ENCODE data around the gene ODAD4. TPM values are rescaled to one million over a fixed set of nuclear protein-coding genes. Genes with fewer than 3 reads are reported as not detected.

ODAD4 gene, protein sequence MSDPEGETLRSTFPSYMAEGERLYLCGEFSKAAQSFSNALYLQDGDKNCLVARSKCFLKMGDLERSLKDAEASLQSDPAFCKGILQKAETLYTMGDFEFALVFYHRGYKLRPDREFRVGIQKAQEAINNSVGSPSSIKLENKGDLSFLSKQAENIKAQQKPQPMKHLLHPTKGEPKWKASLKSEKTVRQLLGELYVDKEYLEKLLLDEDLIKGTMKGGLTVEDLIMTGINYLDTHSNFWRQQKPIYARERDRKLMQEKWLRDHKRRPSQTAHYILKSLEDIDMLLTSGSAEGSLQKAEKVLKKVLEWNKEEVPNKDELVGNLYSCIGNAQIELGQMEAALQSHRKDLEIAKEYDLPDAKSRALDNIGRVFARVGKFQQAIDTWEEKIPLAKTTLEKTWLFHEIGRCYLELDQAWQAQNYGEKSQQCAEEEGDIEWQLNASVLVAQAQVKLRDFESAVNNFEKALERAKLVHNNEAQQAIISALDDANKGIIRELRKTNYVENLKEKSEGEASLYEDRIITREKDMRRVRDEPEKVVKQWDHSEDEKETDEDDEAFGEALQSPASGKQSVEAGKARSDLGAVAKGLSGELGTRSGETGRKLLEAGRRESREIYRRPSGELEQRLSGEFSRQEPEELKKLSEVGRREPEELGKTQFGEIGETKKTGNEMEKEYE
- 1.1 TPM for polyA plus RNA-seq (ENCODE audit: insufficient read length)

DNA sequence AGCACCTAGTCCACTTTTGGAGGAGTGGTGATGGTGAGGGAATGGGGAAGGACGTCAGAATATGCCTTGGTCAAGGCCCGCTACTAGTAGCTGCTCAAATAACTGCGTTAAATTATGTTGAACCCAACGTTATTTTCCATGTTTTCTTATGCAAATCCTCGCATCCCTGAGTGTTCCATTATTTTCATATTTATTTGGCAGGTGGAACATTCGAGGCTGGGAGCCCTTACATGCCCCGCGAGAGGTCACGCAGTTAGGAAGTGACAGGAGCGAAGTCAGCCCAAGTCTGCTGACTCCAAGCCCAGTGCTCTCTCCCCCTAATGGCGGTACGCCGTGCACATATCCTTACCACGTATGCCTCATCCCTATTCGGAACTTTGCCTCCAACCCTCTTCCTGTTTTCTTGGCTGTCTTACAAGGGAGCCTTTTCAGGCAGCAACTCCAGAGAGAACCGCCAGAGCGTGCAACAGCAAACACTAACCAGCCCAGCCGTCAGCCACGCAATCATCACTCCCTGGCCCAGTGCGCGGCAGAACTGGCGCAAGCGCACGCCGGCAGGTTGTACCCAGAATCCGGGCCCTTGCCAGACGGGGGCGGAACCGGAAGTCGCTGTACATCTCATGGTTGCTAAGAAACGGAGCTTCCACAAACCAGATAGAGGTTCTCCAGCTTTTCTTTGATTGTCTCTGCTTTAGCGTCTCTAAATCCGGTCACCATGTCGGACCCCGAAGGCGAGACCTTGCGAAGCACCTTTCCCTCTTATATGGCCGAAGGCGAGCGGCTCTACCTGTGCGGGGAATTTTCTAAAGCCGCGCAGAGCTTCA is at the start of gene ODAD4:
Gene ODAD4 (plus strand): TSS at position 609 of the 824 bp plus-strand sequence. CDS start 107 bp downstream, at position 716.
- peak; percentile 95 for DNase-seq

DNA sequence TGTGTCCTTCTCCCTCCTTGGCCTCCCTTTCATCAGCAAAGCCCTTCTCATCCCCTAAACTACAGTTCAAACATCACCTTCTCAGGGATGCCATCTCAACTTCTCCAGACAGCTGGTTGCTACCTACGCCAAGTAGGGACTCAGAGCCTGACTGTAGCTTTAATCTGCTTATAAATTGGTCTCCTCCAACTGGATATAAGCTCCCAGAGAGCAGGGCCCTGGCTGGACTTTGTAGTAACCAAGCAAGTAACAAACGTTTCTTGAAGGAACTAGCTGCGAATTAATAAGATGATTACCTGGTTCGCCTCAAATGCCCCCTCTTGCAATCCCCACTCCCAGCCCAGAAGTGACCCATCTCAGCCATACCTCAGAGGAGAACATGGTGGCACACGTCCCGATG is 47.7 kb upstream of the ODAD4 start:
- no peak for DNase-seq

GRCh38 chr17:41885733-41886132 is 44.7 kb upstream of the ODAD4 start:
- DNase-seq: peak; percentile 9

- no peak for DNase-seq
These were observed 42.0 kb upstream of the ODAD4 start for GRCh38 chr17:41888332-41888965.

DNA sequence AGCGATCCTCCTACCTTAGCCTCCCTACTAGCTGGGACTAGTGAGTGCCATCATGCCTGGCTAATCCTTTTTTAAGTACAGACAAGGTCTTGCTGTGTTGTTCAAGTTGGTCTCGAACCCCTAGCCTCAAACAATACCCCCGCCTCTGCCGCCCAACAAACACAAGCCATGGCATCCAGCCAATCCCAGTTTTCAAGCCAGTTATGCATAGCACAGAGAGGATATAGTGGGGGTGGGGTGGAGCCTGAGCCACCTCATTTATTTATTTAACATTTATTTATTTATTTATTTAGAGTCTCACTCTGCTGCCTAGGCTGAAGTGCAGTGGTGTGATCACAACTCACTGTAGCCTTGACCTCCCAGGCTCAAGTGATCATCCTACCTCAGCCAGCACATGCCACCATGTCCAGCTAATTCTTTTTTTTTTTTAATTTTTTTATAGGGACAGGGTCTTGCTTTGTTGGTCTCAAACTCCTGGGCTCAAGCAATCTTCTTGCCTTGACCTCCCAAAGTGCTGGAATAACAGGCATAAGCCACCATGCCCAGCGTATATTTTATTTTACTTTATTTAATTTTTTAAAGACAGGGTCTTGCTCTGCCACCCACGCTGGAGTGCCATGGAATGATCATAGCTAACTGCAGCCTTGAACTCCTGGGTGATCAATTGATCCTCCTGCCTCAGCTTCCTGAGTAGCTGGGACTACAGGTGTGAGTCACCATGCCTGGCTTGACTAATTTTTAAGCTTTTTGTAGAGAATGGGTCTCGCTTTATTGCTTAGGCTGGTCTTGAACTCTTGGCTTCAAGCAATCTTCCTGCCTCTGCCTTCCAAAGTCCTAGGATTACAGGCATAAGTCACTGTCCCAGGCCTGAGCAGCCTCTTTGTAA is 39.0 kb upstream of the ODAD4 start:
- DNase-seq: no peak

DNA sequence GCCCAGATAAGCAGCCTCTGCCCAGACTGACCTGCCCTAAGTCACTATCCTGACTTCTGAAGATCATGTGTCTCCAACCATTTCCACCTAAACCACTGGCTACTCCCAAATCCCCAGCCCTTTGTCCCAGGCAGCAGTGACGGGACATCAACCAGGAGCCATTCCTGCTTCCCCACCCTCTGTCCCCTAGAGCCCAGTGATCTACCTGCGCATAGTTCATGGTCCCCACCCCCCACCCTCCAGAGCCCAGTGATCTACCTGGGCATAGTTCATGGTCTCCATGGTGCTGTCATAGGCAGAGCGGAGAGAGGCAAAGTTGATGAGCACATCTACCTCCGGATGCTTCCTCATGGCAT is 38.4 kb upstream of the ODAD4 start:
- no peak for DNase-seq

DNA sequence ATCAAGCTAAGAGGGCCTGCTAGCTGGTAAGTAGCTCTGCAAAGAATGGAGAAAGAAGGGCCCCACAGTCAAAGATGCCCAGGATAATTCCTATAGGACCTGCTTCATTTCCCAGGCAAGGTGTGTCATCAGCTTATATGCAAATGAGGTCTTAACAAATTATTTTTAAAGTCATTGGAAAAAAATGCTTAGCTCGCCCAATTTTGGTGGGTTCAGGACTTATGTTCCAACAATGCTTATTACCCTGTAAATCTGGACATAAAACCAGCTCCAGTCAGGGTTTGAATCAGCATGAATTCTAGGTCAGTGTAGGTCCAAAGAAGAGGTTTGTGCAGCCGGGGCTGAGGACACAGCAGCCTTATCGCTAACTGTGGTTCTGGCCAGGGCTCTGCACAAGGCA is 37.0 kb upstream of the ODAD4 start:
- no peak for DNase-seq

GRCh38 chr17:41894791-41895331 is 35.6 kb upstream of the ODAD4 start:
- DNase-seq: no peak

DNA sequence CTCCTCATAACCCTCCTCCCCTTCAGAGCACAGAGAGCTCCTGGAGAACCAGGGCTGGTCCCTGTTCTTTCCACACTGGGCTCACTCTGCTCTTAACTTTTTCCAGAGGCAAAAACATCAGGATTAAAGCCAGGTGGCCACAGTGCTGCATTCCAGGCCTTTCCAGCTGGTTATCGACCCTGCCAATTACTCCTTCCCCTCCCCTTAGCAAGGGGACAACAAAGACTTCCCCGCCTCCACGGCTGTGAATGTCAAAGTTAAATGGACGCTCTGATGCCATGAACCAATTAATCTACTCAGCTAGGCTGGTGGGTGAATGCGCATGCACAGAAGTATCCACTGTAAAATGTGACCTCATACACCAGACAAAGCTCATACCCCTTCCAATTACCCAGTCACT is 34.8 kb upstream of the ODAD4 start:
- DNase-seq: peak; percentile 59

GRCh38 chr17:41896726-41897125 is 33.7 kb upstream of the ODAD4 start:
- DNase-seq: no peak

- DNase-seq: no peak
These were observed 28.8 kb upstream of the ODAD4 start for GRCh38 chr17:41901646-41902045.

GRCh38 chr17:41904242-41904841 is 26.1 kb upstream of the ODAD4 start:
- no peak for DNase-seq

- DNase-seq: no peak
These were observed 25.2 kb upstream of the ODAD4 start for GRCh38 chr17:41905172-41905571.

DNA sequence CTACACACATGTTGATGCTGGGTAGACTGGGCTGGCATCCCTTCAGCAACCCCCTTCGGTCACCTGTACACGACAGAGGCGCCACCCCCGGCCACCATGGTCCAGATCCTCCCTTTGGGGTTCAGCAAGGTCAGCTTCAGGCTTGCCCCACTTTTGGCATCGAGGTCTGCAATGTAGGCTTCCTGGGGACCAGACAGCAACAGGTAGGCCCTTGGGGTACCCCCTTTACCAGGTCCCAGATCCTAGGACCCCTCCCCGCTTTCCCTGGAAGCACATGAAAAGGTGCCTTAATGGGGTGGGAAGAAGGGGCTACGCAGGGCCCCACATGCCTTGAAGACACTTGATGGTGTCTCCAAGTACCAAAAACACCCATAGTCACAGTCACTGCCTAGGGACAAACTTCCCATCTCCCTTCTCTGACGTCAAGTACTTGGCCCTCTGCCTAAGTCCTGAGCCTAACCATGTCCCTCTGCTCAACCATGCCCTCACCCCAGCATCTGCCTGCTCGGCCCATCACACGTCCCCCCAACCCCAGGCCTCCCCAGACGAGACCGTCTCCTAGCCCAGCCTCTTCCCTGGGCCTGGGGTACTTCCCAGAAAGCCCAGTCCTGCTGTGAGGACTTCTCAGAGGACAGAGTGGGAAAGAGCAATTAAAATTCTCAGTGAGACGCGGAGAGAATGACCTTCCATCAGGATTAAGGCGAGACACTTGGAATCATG is 23.8 kb upstream of the ODAD4 start:
- no peak for DNase-seq

- DNase-seq: no peak
These were observed 23.2 kb upstream of the ODAD4 start for GRCh38 chr17:41907185-41907556.

DNA sequence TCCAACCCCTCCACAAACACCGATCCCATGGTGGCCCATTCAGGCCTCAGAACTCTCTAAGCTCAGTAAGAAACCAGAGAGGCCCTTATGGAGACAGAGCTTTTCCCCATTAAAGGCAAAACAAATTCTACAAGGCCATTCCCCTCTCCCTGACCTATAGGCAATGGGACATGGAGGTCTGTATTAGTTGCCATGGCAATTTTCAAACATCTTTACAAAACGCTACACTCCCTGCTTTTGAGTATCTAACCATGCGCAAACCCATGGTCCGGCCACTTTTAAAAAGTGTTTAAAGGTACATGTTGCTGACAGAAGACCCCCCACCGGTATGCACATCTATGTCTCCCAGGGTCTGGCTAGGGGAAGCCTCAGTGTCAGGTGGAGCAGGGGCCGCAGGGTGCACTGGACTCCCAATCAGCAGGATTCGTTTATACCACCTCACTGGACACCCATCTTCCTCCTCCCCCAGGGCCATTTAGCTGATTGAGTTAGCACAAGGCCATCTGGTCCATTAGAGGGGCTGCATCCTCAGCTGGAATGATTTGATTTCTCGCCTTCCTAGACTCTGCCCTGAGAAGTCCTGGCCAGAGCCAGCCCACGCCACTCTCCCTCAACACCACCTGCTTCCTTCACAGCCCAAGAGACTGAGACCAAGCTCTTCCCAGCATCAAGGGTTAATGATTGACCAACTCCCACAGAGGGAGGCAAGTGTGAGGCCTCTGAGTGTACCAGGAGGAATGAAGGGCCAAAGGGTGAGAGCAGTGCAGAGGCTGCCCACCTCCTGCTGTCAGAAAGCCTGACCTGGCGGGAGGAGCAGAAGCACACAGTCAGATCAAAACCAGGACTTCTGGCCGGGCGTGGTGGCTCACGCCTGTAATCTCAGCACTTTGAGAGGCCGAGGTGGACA is 22.5 kb upstream of the ODAD4 start:
- DNase-seq: no peak

DNA sequence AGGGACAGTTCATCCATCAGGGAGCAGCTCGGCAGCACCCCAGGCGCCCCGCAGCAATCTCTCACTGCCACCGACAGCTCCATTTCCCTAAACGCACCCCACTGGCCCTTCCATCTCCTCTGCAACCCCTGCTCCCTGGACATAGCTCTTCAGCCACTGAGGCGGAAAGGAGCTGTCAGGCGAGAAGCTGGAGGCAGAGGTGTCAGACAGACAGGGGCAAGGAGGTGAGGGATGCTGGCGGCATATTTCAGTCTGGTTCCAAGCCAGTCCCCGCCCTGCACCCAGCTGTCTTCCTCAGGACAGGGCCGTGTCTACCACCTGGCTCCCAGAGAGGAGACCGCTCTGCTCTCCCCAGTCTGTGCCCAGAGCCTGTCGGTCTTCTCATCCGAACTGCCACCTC is 21.3 kb upstream of the ODAD4 start:
- no peak for DNase-seq

- no peak for DNase-seq
These were observed 19.6 kb upstream of the ODAD4 start for GRCh38 chr17:41910701-41911391.

DNA sequence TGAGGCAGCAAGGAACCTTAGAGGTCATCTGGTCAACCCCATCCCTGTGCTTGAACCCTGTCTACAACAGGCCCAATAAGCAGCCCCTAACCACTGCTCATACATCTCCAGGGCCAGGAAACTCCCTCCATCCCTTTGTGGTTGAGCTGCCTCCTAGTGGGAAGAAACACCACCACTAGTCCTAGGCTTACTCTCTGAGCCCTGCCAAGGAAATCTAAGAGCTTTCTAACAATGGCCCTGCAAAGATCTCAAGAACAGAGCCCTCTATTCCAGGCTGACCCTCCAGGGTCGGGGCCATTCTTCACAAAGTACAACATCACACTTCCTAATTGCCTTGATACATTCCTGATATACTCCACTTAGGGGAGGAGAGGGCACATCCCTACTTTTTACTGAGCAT is 17.5 kb upstream of the ODAD4 start:
- no peak for DNase-seq
